Sciatic nerve (tissue), 2 donors: ENCODE measurements around the gene TEX53. TPM values are rescaled to one million over a fixed set of nuclear protein-coding genes. Genes with fewer than 3 reads are reported as not detected.

Experiments used
- ATAC-seq: fragments of 200-7000 bp; cut with Tn5 transposase; one replicate; pipeline ENCODE4 v1.9.1; 2020; ENCODE audit warnings: mild to moderate bottlenecking, moderate library complexity
- DNase-seq: peaks from one replicate; pipeline ENCODE4 v3.0.0-alpha.2; 2020; ENCODE audit warnings: low spot score
- intact Hi-C: fragments of 100-400 bp; cut with DNase I; formaldehyde crosslinking; loops from one replicate; pipeline ENCODE4 v1.14.2; 2022
- total RNA-seq: library from RNA; stranded (reverse); fragmentation: NEBNext Ultra II Directional; extraction: Animal tissue kit (Norgen Biotek cat#: 25700); gene quantifications from one replicate; pipeline ENCODE4 v1.2.1, GENCODE V29; 2021
- donor health status: DM: no; HTN: no; CAD: no.
- donor health status: DM: no; HTN: no; CAD: no.

TEX53 gene
- total RNA-seq, 1 donor from 2014 or later = not detected

DNA sequence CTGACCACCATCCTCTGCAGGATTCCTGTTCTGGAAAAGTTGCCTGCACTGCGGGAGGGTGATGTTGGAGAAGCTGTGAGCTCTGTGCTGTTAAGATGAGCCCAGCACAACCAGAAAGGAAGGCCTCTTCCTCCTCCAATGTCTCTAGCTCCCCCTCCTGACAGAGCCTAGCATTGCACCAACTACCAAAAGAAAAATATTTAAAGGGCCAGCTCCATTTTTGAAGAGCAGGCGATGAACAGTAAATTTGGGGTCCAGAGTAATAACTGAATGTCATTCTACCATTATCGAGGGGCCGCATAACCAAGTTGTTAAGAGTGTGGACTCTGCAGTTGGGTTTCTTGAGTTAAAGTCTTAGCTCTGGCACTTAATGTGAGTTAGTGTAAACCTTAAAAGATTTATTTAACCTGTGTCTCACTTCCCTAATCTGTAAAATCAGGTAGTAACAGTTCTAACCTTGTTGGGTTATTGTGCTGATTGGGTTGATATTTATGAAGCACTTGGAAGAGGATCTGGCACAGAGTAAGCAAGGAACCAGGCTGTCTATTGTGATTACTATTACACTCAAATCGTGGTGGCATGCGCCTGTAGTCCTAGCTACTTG lies 3.9 kb downstream of the TEX53 start:
- ATAC-seq (peak; percentile 81), DNase-seq (peak; percentile 85)
- intact Hi-C loops = no loop called here

DNA sequence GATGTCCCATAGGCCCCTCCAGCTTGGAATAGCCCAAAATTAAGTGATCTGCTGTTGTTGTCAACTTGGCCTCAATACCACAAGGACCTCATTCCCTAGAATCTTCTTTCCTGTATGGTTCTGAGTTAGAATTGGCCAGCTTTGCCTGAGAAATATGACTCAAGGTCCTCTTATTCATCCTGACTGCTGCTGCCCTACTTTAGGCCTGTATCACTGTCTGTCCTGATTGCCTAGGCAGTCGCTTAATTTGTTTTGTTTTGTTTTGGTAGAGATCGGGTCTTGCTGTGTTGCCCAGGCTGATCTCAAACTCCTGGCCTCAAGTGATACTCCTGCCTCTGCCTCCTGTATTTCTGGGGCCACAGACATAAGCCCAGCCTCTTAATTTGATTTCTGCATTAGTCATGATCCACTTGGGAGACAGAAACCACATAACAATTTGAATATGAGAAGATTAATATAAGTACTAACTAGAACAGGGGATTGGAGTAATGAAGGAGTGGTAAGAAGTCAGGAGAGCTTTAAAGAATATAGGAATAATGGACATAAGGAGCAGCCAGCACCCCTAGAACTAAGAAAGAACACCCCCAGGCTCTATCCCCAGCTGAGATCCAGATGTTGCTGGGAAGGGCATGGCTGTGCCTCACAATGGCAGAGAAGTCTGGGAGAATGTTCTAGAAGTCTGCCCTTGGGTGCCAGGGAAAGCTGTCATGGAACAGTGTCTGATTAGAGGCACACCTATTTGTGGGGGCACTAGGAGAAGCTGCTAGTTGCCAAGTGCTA lies 4.6 kb downstream of the TEX53 start:
- no peak for DNase-seq
- intact Hi-C loops = no loop called here
- ATAC-seq = no peak

GRCh38 chr9:114643896-114644295 lies 13.7 kb downstream of the TEX53 start:
- ATAC-seq (no peak), DNase-seq (no peak)
- intact Hi-C loops = no loop called here

DNA sequence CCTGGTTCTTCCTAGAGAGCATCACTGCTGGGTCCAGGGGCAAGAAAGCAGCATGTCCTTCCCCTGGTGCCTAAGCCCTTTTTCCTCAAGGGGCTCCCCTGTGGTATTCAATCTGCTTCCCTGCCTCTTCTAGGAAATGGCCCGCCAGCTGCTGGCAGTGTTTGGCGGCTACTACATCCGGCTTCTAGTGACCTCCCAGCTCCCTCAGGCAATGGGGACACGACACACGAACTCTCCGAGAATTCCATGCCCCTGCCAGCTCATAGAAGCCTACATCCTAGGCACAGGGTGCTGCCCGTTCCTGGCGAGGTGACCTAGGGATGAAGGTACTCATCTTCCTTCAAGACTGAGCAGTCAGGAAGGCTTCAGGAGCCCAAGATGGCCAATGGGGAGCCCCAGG lies 14.6 kb downstream of the TEX53 start:
- ATAC-seq (no peak), DNase-seq (no peak)
- intact Hi-C loops = no loop called here

- DNase-seq = no peak
- no peak for ATAC-seq
- intact Hi-C loops = no loop called here
These were observed 15.6 kb downstream of the TEX53 start for GRCh38 chr9:114641967-114642366.

DNA sequence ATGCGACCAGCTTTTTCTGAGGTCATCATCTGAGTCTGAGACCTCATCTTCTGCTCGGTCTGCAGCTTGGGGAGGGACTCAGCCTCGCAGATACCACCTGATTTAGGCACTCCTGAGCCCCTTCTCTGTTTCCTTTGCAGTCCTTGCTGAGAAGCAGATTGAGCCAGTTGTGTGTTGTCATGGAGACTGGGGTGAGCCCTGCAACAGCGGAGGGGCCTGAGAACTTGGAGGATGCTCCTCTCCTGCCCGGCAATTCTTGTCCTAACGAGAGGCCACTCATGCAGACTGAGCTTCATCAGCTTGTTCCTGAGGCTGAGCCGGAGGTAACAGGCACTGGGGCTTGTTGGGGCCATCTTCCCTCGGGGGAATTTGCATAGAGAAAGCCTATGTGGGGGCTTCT lies 19.2 kb downstream of the TEX53 start:
- intact Hi-C loops = no loop called here
- no peak for DNase-seq
- ATAC-seq = no peak

DNA sequence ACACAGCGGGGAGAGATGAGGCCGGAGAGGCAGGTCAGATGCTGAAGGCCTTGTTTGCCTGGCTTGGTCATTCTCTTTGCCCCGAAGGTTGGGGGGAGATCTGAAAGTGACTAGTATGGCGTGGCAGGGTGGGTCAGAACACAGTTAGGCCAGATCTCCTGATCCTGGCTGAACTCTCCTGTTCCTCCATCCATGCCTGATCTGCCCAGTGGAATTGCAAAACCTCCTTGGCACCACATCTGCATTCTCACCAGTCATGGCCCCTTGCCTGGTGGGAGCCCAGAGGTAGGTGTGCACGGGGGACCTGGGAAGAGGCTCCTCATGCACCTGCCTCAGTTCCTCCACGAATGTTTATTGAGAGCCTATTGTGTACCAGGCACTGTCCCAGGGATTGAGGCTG lies 23.2 kb downstream of the TEX53 start:
- DNase-seq (no peak), ATAC-seq (no peak)
- intact Hi-C loops = no loop called here

DNA sequence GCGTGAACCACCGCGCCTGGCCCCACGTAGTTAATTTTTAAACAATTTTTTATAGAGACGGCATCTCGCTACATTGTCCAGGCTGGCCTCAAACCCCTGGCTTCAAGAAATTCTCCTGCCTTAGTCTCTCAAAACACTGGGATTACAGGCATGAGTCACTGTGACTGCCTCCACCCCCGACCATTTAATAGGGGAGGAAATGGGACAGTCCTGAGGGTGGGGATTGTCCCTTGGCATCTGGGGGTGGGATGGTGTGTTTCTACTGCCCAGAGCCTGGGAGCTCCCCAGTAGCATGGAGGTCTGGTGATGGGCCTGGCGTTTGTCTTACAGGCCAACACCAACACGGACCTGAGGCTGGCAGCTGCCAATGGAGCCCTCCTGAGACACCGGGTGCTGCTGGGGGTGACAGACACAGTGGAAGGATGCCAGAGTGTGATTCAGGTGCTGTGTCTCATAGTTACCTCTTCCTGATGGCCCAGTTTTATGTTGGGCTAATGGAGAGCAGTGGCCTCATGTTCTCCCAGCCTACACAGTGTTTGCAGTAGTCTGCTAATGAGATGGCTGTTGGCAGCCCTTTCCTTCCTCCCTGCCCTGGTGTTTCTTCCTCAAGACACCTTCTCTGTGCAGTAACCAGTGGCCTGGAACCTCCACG lies 24.0 kb downstream of the TEX53 start:
- DNase-seq (no peak), ATAC-seq (no peak)
- intact Hi-C loops = no loop called here

- intact Hi-C loops = no loop called here
- no peak for ATAC-seq
- no peak for DNase-seq
These were observed 26.4 kb downstream of the TEX53 start for GRCh38 chr9:114631166-114631565.

DNA sequence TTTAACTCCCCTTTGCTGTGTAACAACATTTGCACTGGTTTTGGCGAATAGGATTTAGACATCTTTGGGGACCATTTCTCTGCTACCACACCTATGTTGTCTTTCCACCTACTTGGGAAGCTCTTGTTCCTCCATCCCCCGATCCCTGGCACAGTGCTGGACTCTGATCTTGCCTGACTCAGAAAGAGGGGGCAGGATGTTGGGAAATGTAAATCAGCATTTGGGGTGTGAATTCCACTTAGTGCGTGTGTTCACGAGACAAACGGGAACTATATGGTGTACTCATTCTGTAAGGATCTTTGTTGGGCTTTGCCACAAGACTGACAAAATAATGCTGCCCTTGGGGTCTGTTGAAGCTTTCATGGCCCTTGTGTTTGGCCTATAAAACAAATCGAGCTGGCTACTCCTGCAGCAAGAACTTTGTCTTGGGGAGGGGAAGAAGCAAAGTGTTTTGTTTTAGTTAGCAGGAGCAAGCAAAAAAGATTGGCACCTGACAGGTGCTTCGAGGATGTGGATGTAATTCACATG lies 28.0 kb downstream of the TEX53 start:
- no peak for DNase-seq
- ATAC-seq = no peak
- intact Hi-C loops = no loop called here

DNA sequence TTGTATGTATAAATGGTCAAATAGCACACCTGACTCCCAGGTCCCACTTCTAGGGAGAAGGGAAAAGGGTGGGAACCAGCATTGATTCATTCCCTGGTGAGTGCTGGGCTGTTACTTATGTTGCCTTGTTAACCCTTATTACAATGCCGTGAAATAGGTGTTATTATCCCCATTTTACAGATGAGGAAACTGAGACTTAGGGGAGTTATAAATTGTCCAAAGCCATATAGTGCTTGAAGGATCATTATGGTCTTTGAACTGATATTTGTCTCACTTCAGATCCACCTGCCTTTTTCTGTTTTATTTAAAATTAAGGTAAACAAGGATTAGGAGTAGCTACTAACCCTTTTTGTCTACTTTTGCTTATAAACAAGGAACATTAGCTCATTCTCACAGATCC lies 30.1 kb downstream of the TEX53 start:
- intact Hi-C loops = no loop called here
- DNase-seq (no peak), ATAC-seq (no peak)

- no peak for DNase-seq
- no peak for ATAC-seq
- intact Hi-C loops = no loop called here
These were observed 31.1 kb downstream of the TEX53 start for GRCh38 chr9:114626415-114627020.

GRCh38 chr9:114624677-114625076 lies 32.9 kb downstream of the TEX53 start:
- no peak for DNase-seq
- no peak for ATAC-seq
- intact Hi-C loops = no loop called here

DNA sequence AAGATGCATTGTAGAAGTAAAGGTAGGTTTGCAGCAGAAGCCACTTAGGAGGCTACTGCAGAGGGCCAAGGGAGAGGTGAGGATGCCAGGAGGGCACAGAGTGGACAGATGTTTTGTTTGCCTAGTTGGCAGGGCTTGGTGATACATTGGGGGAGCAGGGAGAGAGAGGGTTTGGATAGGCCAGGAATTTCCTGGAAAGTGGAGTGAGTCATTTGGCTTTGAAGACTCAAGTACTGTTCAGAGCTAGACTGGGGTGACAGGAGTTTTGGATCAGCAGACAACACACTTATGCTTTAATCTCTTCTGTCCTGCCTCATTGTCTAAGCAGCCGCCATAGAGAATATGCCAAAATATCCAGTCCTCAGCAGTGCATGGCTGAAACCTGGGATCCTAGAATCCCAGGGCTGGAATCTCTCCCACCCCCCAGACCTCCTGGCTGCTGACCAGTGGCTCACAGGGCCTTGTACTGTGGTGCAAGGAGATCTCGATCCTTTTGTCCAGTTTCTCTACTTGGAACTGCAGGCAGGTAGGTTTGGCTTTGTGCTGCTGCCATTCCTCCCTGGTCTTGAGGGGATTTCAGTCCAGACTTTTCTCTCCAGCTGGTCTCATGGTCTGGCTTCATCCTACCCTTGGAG lies 35.5 kb downstream of the TEX53 start:
- peak; percentile 38 for ATAC-seq
- no peak for DNase-seq
- intact Hi-C loops = no loop called here

DNA sequence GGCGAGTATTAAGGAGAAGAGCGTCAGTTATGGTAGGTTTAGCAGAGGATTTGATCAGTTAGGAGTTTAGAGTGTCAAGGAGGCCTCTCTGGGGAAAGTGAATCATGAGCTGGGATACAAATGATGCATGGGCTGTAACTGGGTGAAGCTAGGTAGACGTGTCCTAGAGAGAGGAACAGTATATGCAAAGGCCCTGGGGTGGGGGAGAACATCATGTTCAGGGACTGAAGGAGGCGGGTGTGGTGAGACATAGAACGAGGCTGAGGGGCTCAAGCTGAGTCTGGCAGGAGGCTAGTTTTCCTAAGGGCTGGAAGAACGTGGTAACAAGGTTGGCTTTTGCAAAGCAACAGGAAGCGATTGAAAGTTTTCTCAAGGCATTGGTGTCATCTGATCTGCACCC lies 36.0 kb downstream of the TEX53 start:
- no peak for DNase-seq
- ATAC-seq = no peak
- intact Hi-C loops = no loop called here

- ATAC-seq = no peak
- intact Hi-C loops = no loop called here
- DNase-seq = no peak
These were observed 38.3 kb downstream of the TEX53 start for GRCh38 chr9:114619191-114619761.

DNA sequence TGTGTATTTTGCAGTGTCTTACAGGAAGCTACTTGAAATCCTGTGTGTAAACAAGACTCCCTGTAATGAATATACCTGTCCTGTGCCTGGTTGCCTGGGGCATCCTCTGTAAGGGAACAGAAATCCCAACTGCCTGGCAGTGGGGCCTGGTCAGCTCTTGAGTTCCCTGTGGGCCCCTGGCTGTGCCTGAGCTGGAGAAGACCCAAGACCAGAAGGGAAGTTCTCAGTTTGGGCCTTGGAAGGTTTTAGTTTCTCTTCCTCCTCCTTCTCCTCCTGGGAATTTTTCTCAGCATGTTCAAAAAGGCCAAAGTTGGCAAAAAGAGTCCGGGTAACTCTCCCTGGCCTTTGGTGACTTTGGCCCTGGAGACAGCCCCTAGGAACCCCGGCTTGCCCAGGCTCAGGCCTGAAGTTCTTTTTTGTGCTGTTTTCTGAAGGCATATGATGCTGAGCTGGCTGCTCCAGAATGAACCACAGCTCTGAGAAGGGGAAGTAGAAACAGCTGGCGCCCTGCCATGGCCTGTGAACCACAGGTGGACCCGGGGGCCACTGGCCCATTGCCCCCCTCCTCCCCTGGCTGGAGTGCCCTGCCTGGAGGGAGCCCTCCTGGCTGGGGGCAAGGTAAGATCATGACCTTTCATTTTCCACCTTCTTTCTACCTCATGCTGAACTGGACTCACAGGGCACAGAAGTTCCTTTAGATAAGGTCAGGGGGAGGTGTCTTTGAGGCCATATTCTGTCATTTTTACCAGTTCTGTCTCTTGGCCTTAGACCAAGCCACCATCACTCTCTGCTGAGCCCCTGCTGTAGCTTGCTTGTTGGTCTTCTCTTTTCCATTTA lies 40.7 kb downstream of the TEX53 start:
- peak; percentile 66 for ATAC-seq
- peak; percentile 84 for DNase-seq
- intact Hi-C loops = no loop called here

GRCh38 chr9:114614373-114614772 lies 43.2 kb downstream of the TEX53 start:
- intact Hi-C loops = no loop called here
- ATAC-seq = no peak
- no peak for DNase-seq
